Measurements from ENCODE around the gene ADD1.

- no peak for TF ChIP-seq EZH2 (IDR thresholded peaks at IDR 0.05; ENCODE audit: borderline replicate concordance, low read depth, low read length, poor library complexity, severe bottlenecking)
- TF ChIP-seq, protein P1, sequence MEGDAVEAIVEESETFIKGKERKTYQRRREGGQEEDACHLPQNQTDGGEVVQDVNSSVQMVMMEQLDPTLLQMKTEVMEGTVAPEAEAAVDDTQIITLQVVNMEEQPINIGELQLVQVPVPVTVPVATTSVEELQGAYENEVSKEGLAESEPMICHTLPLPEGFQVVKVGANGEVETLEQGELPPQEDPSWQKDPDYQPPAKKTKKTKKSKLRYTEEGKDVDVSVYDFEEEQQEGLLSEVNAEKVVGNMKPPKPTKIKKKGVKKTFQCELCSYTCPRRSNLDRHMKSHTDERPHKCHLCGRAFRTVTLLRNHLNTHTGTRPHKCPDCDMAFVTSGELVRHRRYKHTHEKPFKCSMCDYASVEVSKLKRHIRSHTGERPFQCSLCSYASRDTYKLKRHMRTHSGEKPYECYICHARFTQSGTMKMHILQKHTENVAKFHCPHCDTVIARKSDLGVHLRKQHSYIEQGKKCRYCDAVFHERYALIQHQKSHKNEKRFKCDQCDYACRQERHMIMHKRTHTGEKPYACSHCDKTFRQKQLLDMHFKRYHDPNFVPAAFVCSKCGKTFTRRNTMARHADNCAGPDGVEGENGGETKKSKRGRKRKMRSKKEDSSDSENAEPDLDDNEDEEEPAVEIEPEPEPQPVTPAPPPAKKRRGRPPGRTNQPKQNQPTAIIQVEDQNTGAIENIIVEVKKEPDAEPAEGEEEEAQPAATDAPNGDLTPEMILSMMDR (conservative IDR thresholded peaks at IDR 0.05; ENCODE audit: low read depth, low read length): no peak
These were observed 7.7 kb upstream of the ADD1 start for GRCh38 chr4:2835978-2836377.
